CD4-positive, alpha-beta T cell treated with Interleukin-6 at 100 ng/mL for 8 hours (primary cell): ENCODE data around the gene EIF3D.
A peak's percentile ranks its signal among the peaks of the same experiment; 100 is the strongest.
"Not testable (repeated sequence)": the region's sequence is repeated elsewhere in the genome, so short reads cannot be mapped to it uniquely, and the experiment has no call there.

Experiments
- DNase-seq: peaks from one replicate; pipeline ENCODE4 v3.0.0-alpha.2; 2020; ENCODE audit warnings: mixed read lengths, low spot score

Gene EIF3D

GRCh38 chr22:36550701-36551495 is 21.9 kb upstream of the EIF3D start:
- no peak for DNase-seq

- DNase-seq: no peak
Observed at GRCh38 chr22:36549033-36549432, 20.1 kb upstream of the EIF3D start.

GRCh38 chr22:36548606-36549005 is 19.6 kb upstream of the EIF3D start:
- DNase-seq: no peak

GRCh38 chr22:36546932-36547331 is 18.0 kb upstream of the EIF3D start:
- DNase-seq: no peak

GRCh38 chr22:36546092-36546804 is 17.3 kb upstream of the EIF3D start:
- no peak for DNase-seq

- DNase-seq: no peak
Observed at GRCh38 chr22:36544107-36544620, 15.2 kb upstream of the EIF3D start.

GRCh38 chr22:36541831-36542411 is 13.0 kb upstream of the EIF3D start:
- DNase-seq: peak; percentile 33

- DNase-seq: no peak
Observed at GRCh38 chr22:36540867-36541642, 12.1 kb upstream of the EIF3D start.

GRCh38 chr22:36538529-36538928 is 9.6 kb upstream of the EIF3D start:
- no peak for DNase-seq

- DNase-seq: no peak
Observed at GRCh38 chr22:36536717-36537116, 7.8 kb upstream of the EIF3D start.

- DNase-seq: not testable (repeated sequence)
Observed at GRCh38 chr22:36533320-36533719, 4.4 kb upstream of the EIF3D start.

GRCh38 chr22:36532466-36532865 is 3.5 kb upstream of the EIF3D start:
- no peak for DNase-seq

GRCh38 chr22:36528341-36528740 is 625 bp downstream of the EIF3D start:
- DNase-seq: no peak

GRCh38 chr22:36522662-36523061 is 6.3 kb downstream of the EIF3D start:
- DNase-seq: no peak

- no peak for DNase-seq
Observed at GRCh38 chr22:36520423-36520822, 8.5 kb downstream of the EIF3D start.

GRCh38 chr22:36519906-36520305 is 9.1 kb downstream of the EIF3D start:
- DNase-seq: not testable (repeated sequence)

GRCh38 chr22:36514766-36515165 is 14.2 kb downstream of the EIF3D start:
- DNase-seq: no peak

GRCh38 chr22:36512991-36513390 is 16.0 kb downstream of the EIF3D start:
- no peak for DNase-seq

GRCh38 chr22:36512333-36512732 is 16.6 kb downstream of the EIF3D start:
- DNase-seq: no peak

GRCh38 chr22:36510966-36511881 is 17.7 kb downstream of the EIF3D start:
- DNase-seq: peak; percentile 18

GRCh38 chr22:36510384-36510783 is 18.6 kb downstream of the EIF3D start:
- no peak for DNase-seq
